K562 (cell line): ENCODE measurements around the gene KRT36. TPM values are rescaled to one million over a fixed set of nuclear protein-coding genes. Genes with fewer than 3 reads are reported as not detected.

Source experiments
- ATAC-seq: fragments of 200-7000 bp; cut with Tn5 transposase; 3 replicates; pipeline ENCODE4 v1.9.1; 2020; ENCODE audit warnings: moderate library complexity
- BruUV-seq: library from RNA; stranded (reverse); fragments of 400-500 nt; replicated peaks from 2 replicates; lab custom pipeline; 2021; lab: Mats Ljungman, UMichigan
- CTCF ChIA-PET: fragments of 300-600 bp; formaldehyde crosslinking; extraction: SDS; loops from one replicate; lab custom pipeline; 2021; ENCODE audit warnings: low intra/inter-chr PET ratio; lab: Yijun Ruan, JAX
- POLR2A ChIA-PET: fragments of 300-600, 350-650 bp; sonication (Branson Sonifier 250); formaldehyde crosslinking; extraction: SDS; loops from one replicate; lab custom pipeline; 2021; ENCODE audit warnings: antibody characterized with exemption, inconsistent platforms; lab: Yijun Ruan, JAX
- DNase-seq, 4 experiments: peaks; one replicate each; pipeline versions ENCODE4 v3.0.0 to v3.0.0-alpha.2; 2011 to 2018; ENCODE audit warnings: low spot score in 3 of 4, mixed read lengths in 3 of 4; ENCODE audit errors: extremely low read depth in 1 of 4
- FAIRE-seq: peaks from 2 replicates; lab custom pipeline; 2011; peaks lifted over from hg19 to GRCh38; lab: Jason Lieb, UNC
- H2AFZ ChIP-seq: 2 replicates; pipeline ENCODE4 v1.6.0; 2011; ENCODE audit warnings: low read depth, low read length, control low read depth, inconsistent platforms
- H3K27ac ChIP-seq: fragments of 200-600 bp; 3 replicates; pipeline ENCODE4 v1.8.0; 2011; ENCODE audit warnings: low read depth, mild to moderate bottlenecking, control low read depth, inconsistent platforms, low read length, moderate library complexity, mixed read lengths; ENCODE audit errors: extremely low read depth
- H3K27me3 ChIP-seq, 2 experiments: fragments of 300-600 bp in 1 of 2; 2 replicates in 1 of 2; 3 replicates in 1 of 2; pipeline versions ENCODE4 v1.6.0 to v1.8.0; 2011; ENCODE audit warnings: inconsistent platforms in 2 of 2, low read length in 2 of 2, mild to moderate bottlenecking in 1 of 2, mixed read lengths in 1 of 2, moderate library complexity in 1 of 2; ENCODE audit not compliant: control insufficient read depth in 2 of 2, insufficient read depth in 2 of 2
- H3K36me3 ChIP-seq: fragments of 300-600 bp; 3 replicates; pipeline ENCODE4 v1.8.0; 2011; ENCODE audit warnings: mild to moderate bottlenecking, low read length, inconsistent platforms; ENCODE audit not compliant: control insufficient read depth, insufficient read depth
- H3K4me1 ChIP-seq, 2 experiments: fragments of 200-600 bp in 1 of 2; replicated peaks in 1 of 2; 2 replicates in 1 of 2; 3 replicates in 1 of 2; pipeline versions ENCODE4 v1.5.1 to v1.8.0; 2011; ENCODE audit warnings: inconsistent platforms in 2 of 2, low read length in 2 of 2, mild to moderate bottlenecking in 1 of 2, mixed read lengths in 1 of 2, moderate library complexity in 1 of 2; ENCODE audit not compliant: control insufficient read depth in 2 of 2, insufficient read depth in 2 of 2
- H3K4me2 ChIP-seq: 2 replicates; pipeline ENCODE4 v1.6.1; 2011; ENCODE audit warnings: low read length, control low read depth, inconsistent platforms, mixed read lengths; ENCODE audit not compliant: insufficient read depth
- H3K4me3 ChIP-seq: fragments of 200-600 bp; sonication (generic), shearing (Covaris generic); 2 replicates; pipeline ENCODE4 v1.5.1; 2016; ENCODE audit warnings: control low read depth, inconsistent platforms
- H3K79me2 ChIP-seq: fragments of 200-600 bp; 3 replicates; pipeline ENCODE4 v1.8.0; 2011; ENCODE audit warnings: low read length, inconsistent platforms; ENCODE audit not compliant: control insufficient read depth, insufficient read depth
- H3K9ac ChIP-seq, 2 experiments: 2 replicates each; pipeline versions ENCODE4 v1.6.0 to v1.6.1; 2011; ENCODE audit warnings: low read depth in 2 of 2, low read length in 2 of 2, control low read depth in 1 of 2, inconsistent platforms in 1 of 2, mild to moderate bottlenecking in 1 of 2, mixed read lengths in 1 of 2; ENCODE audit not compliant: insufficient read depth in 1 of 2
- H3K9me1 ChIP-seq: one replicate; pipeline ENCODE4 v1.6.0; 2011; ENCODE audit warnings: inconsistent platforms, mild to moderate bottlenecking, low read length, moderate library complexity; ENCODE audit not compliant: control insufficient read depth, insufficient read depth
- H3K9me3 ChIP-seq: replicated peaks from 2 replicates; pipeline ENCODE4 v1.5.1; 2011; ENCODE audit warnings: low read depth, low read length, inconsistent platforms; ENCODE audit not compliant: control insufficient read depth, insufficient read depth
- H4K20me1 ChIP-seq: replicated peaks from 2 replicates; pipeline ENCODE4 v1.6.1; 2011; ENCODE audit warnings: low read length, inconsistent platforms, mixed read lengths; ENCODE audit not compliant: control insufficient read depth, insufficient read depth
- CBX5 ChIP-seq: IDR thresholded peaks from 2 replicates; pipeline ENCODE4 v1.6.1; 2014; ENCODE audit warnings: low read depth, borderline replicate concordance
- CEBPG ChIP-seq, 3 experiments: fragments of 200-800 bp in 1 of 3; sonication (Bioruptor generic) in 1 of 3; sonication (generic) in 1 of 3; formaldehyde crosslinking in 1 of 3; IDR thresholded peaks in 2 of 3; conservative IDR thresholded peaks in 1 of 3; 2 replicates each; pipeline versions ENCODE4 v1.6.1 to v1.8.0; 2016 to 2022; ENCODE audit warnings: missing compliant biosample characterization in 2 of 3, missing genetic modification characterization in 2 of 3, mild to moderate bottlenecking in 1 of 3, missing genetic modification reagents in 1 of 3
- IRF2 ChIP-seq: sonication (generic); formaldehyde crosslinking; IDR thresholded peaks from 2 replicates; pipeline ENCODE4 v1.8.1; 2022; ENCODE audit warnings: mild to moderate bottlenecking, missing genetic modification reagents
- TAL1 ChIP-seq: fragments of 450-650 bp; IDR thresholded peaks from 2 replicates; pipeline ENCODE4 v1.6.1; 2016; ENCODE audit warnings: mild to moderate bottlenecking
- TCF15 ChIP-seq: fragments of 250-450 bp; sonication (Bioruptor Pico); IDR thresholded peaks from 2 replicates; pipeline ENCODE4 v1.8.0; 2022; ENCODE audit warnings: moderate library complexity, mild to moderate bottlenecking, inconsistent platforms
- ZFP36 ChIP-seq: fragments of 150-350 bp; IDR thresholded peaks from 2 replicates; pipeline ENCODE4 v1.6.1; 2018; ENCODE audit warnings: low read length, low read depth; ENCODE audit not compliant: partially characterized antibody
- ZKSCAN1 ChIP-seq: fragments of 150-350 bp; IDR thresholded peaks from 2 replicates; pipeline ENCODE4 v1.6.1; 2016; ENCODE audit warnings: low read depth, low read length
- ZNF583 ChIP-seq: fragments of 250-450 bp; sonication (Bioruptor Pico); IDR thresholded peaks from 2 replicates; pipeline ENCODE4 v1.4.0; 2020
- WGBS: fragments of 100-300 bp; shearing (Covaris generic); methylation state at CpG from one replicate; pipeline ENCODE4 v1.1.6; 2016; ENCODE audit warnings: low coverage, mixed read lengths; ENCODE audit not compliant: insufficient coverage; ENCODE audit errors: missing lambda C conversion rate; 5-methylcytosine and 5-hydroxymethylcytosine counted together
- in situ Hi-C: fragments of 300-500 bp; cut with MboI; formaldehyde crosslinking; loops from 4 replicates; pipeline ENCODE4 v1.15.0; 2018; ENCODE audit warnings: inconsistent platforms, mixed read lengths
- intact Hi-C: fragments of 100-400 bp; cut with micrococcal nuclease; formaldehyde crosslinking; loops from 2 replicates; pipeline ENCODE4 v1.14.2; 2022
- polyA plus RNA-seq, 8 experiments: library from polyadenylated mRNA; depleted of rRNA in 4 of 8; stranded (reverse) in 5 of 8; unstranded in 3 of 8; fragments of >200 nt; fragmentation: Nextera tagmentation in 2 of 8; fragmentation: Illumina TruSeq in 1 of 8; extraction: Ambion mirVana in 2 of 8; extraction: Trizol in 1 of 8; gene quantifications; 2 replicates each; pipeline versions ENCODE4 v1.2.1 to v1.2.3, GENCODE V29; 2011 to 2014; ENCODE audit warnings: inconsistent platforms in 1 of 8, missing spikeins in 1 of 8
- total RNA-seq, 7 experiments: library from RNA; depleted of rRNA in 6 of 7; stranded (reverse); fragments of >200 nt in 6 of 7; fragmentation: Illumina TruSeq in 2 of 7; extraction: Trizol in 2 of 7; gene quantifications; 2 replicates each; pipeline versions ENCODE4 v1.2.1 to v1.2.3, GENCODE V29; 2011 to 2021; ENCODE audit warnings: low replicate concordance in 1 of 7
- TF ChIP-seq, protein P1 (sequence below): fragments of 250-450 bp; sonication (Bioruptor Pico); IDR thresholded peaks from 2 replicates; pipeline ENCODE4 v1.8.0; 2021; ENCODE audit warnings: moderate library complexity, mild to moderate bottlenecking, inconsistent platforms

Gene KRT36
- total and polyA plus RNA-seq, 9 of the 15 experiments (the other 6 are each of a cell fraction or from before 2014, with no cell fraction given), result 0.04 TPM; not detected in 8

GRCh38 chr17:41536741-41537613, 47.3 kb upstream of the KRT36 start:
- no peaks in the 10 kb centered on the region for H3K79me2 ChIP-seq
- H3K27me3 ChIP-seq, result no peaks in the 10 kb centered on the region
- WGBS, result 71% methylated on average over 7 of the region's 7 CpGs
- ATAC-seq (no peak), FAIRE-seq (no peak), DNase-seq (no peak)
- H3K27ac ChIP-seq, result no peak overlapping the region
- intact Hi-C loops (no loop called here), in situ Hi-C loops (no loop called here)
- peak overlapping the region; percentile 77; the same call in 1 of the 2 replicates for H2AFZ ChIP-seq
- no TSS peak for BruUV-seq
- ChIA-PET POLR2A (interaction anchor here (0.5 to 1.6 kb wide), 3 partner anchors 9 to 167 kb away, joined by 4 to 6 read pairs (median 5); partner anchors contain the start of genes KRT19 and KRT33B), CTCF (no interaction called here)
- no peak for TF ChIP-seq CEBPG (CRISPR knock-in tag; IDR thresholded peaks at IDR 0.05)
- no peak for TF ChIP-seq CEBPG (tag; conservative IDR thresholded peaks at IDR 0.05 in 1 of 2, IDR thresholded peaks at IDR 0.05 in 1 of 2)
- TF ChIP-seq TCF15, result no peak
- no peak for TF ChIP-seq IRF2 (CRISPR knock-in tag)
- no peak for TF ChIP-seq TAL1
- TF ChIP-seq, protein P1, sequence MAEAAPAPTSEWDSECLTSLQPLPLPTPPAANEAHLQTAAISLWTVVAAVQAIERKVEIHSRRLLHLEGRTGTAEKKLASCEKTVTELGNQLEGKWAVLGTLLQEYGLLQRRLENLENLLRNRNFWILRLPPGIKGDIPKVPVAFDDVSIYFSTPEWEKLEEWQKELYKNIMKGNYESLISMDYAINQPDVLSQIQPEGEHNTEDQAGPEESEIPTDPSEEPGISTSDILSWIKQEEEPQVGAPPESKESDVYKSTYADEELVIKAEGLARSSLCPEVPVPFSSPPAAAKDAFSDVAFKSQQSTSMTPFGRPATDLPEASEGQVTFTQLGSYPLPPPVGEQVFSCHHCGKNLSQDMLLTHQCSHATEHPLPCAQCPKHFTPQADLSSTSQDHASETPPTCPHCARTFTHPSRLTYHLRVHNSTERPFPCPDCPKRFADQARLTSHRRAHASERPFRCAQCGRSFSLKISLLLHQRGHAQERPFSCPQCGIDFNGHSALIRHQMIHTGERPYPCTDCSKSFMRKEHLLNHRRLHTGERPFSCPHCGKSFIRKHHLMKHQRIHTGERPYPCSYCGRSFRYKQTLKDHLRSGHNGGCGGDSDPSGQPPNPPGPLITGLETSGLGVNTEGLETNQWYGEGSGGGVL (CRISPR knock-in tag), result no peak
- no peak for TF ChIP-seq ZNF583 (CRISPR knock-in tag)
- peak; percentile 79 for TF ChIP-seq ZFP36
- TF ChIP-seq ZKSCAN1, result no peak
- no peak for TF ChIP-seq CBX5
- H3K4me3 ChIP-seq, result no peak overlapping the region
- H3K9ac ChIP-seq, result peak overlapping the region in 1 of 2 experiments; percentile 77; a peak in 1 of 4 replicates
- H3K4me2 ChIP-seq, result peak overlapping the region; percentile 13; the same call in 1 of the 2 replicates
- H3K9me1 ChIP-seq, result no peaks in the 10 kb centered on the region
- H3K9me3 ChIP-seq, result no peaks in the 10 kb centered on the region
- H3K4me1 ChIP-seq, result peaks cover 22 to 23% of the 10 kb centered on the region in 2 experiments
- H4K20me1 ChIP-seq, result no peaks in the 10 kb centered on the region
- no peaks in the 10 kb centered on the region for H3K36me3 ChIP-seq
